ENCODE measurements around the gene STAM.

STAM gene

GRCh38 chr10:17655009-17655408, 11.1 kb downstream of the STAM start:
- Histone ChIP-seq H3K4me1 (ENCODE audit: insufficient read depth, low read length) (peaks cover 10% of the 10 kb centered on the region; the same call in 1 of the 2 replicates), H3K9ac (ENCODE audit: low read depth, low read length) (no peak overlapping the region), H3K9me3 (ENCODE audit: control insufficient read depth, insufficient read depth, low read length) (peaks cover 18% of the 10 kb centered on the region)

GRCh38 chr10:17655567-17656146, 11.7 kb downstream of the STAM start:
- Histone ChIP-seq H3K9me3 (ENCODE audit: control insufficient read depth, insufficient read depth, low read length) (peaks cover 18% of the 10 kb centered on the region), H3K9ac (ENCODE audit: low read depth, low read length) (no peak overlapping the region), H3K36me3 (ENCODE audit: insufficient read depth, low read length) (peaks cover 4% of the 10 kb centered on the region; the same call in 1 of the 2 replicates), H3K4me1 (ENCODE audit: insufficient read depth, low read length) (peaks cover 10% of the 10 kb centered on the region; the same call in 1 of the 2 replicates)

More at GRCh38 chr10:17655009-17655408, 11.1 kb downstream of the STAM start:
- H3K36me3 ChIP-seq (ENCODE audit: insufficient read depth, low read length): peaks cover 4% of the 10 kb centered on the region; the same call in 1 of the 2 replicates

- Histone ChIP-seq H3K4me1 (ENCODE audit: insufficient read depth, low read length) (no peaks in the 10 kb centered on the region), H3K36me3 (ENCODE audit: insufficient read depth, low read length) (peaks cover 4% of the 10 kb centered on the region; the same call in 1 of the 2 replicates), H3K9ac (ENCODE audit: low read depth, low read length) (no peak overlapping the region), H3K9me3 (ENCODE audit: control insufficient read depth, insufficient read depth, low read length) (peaks cover 18% of the 10 kb centered on the region)
Observed at GRCh38 chr10:17657103-17657500, 13.2 kb downstream of the STAM start.

- Histone ChIP-seq H3K9ac (ENCODE audit: low read depth, low read length) (no peak overlapping the region), H3K9me3 (ENCODE audit: control insufficient read depth, insufficient read depth, low read length) (peaks cover 10% of the 10 kb centered on the region), H3K4me1 (ENCODE audit: insufficient read depth, low read length) (no peaks in the 10 kb centered on the region), H3K36me3 (ENCODE audit: insufficient read depth, low read length) (no peaks in the 10 kb centered on the region)
Observed at GRCh38 chr10:17659365-17659764, 15.4 kb downstream of the STAM start.

- Histone ChIP-seq H3K9ac (ENCODE audit: low read depth, low read length) (no peak overlapping the region), H3K4me1 (ENCODE audit: insufficient read depth, low read length) (peaks cover 3% of the 10 kb centered on the region; the same call in 1 of the 2 replicates), H3K36me3 (ENCODE audit: insufficient read depth, low read length) (no peaks in the 10 kb centered on the region), H3K9me3 (ENCODE audit: control insufficient read depth, insufficient read depth, low read length) (peaks cover 10% of the 10 kb centered on the region)
Observed at GRCh38 chr10:17660921-17661320, 17.0 kb downstream of the STAM start.

- H3K36me3 ChIP-seq (ENCODE audit: insufficient read depth, low read length): no peaks in the 10 kb centered on the region
- H3K9ac ChIP-seq (ENCODE audit: low read depth, low read length): no peak overlapping the region
- H3K9me3 ChIP-seq (ENCODE audit: control insufficient read depth, insufficient read depth, low read length): peaks cover 9% of the 10 kb centered on the region
- H3K4me1 ChIP-seq (ENCODE audit: insufficient read depth, low read length): peaks cover 3% of the 10 kb centered on the region; the same call in 1 of the 2 replicates
Observed at GRCh38 chr10:17661510-17661909, 17.6 kb downstream of the STAM start.

- H3K9ac ChIP-seq (ENCODE audit: low read depth, low read length): no peak overlapping the region
- peaks cover 3% of the 10 kb centered on the region; the same call in 1 of the 2 replicates for H3K9me3 ChIP-seq (ENCODE audit: control insufficient read depth, insufficient read depth, low read length)
- peaks cover 3% of the 10 kb centered on the region; the same call in 1 of the 2 replicates for H3K4me1 ChIP-seq (ENCODE audit: insufficient read depth, low read length)
- no peaks in the 10 kb centered on the region for H3K36me3 ChIP-seq (ENCODE audit: insufficient read depth, low read length)
Observed at GRCh38 chr10:17662193-17663138, 18.5 kb downstream of the STAM start.

GRCh38 chr10:17663450-17663849, 19.5 kb downstream of the STAM start:
- H3K4me1 ChIP-seq (ENCODE audit: insufficient read depth, low read length): peaks cover 3% of the 10 kb centered on the region; the same call in 1 of the 2 replicates
- H3K9me3 ChIP-seq (ENCODE audit: control insufficient read depth, insufficient read depth, low read length): no peaks in the 10 kb centered on the region
- no peaks in the 10 kb centered on the region for H3K36me3 ChIP-seq (ENCODE audit: insufficient read depth, low read length)
- H3K9ac ChIP-seq (ENCODE audit: low read depth, low read length): no peak overlapping the region

- no peaks in the 10 kb centered on the region for H3K9me3 ChIP-seq (ENCODE audit: control insufficient read depth, insufficient read depth, low read length)
- H3K9ac ChIP-seq (ENCODE audit: low read depth, low read length): no peak overlapping the region
- H3K4me1 ChIP-seq (ENCODE audit: insufficient read depth, low read length): peaks cover 18% of the 10 kb centered on the region; the same call in 1 of the 2 replicates
- H3K36me3 ChIP-seq (ENCODE audit: insufficient read depth, low read length): no peaks in the 10 kb centered on the region
Observed at GRCh38 chr10:17665747-17666146, 21.8 kb downstream of the STAM start.

GRCh38 chr10:17668435-17669184, 24.7 kb downstream of the STAM start:
- Histone ChIP-seq H3K4me1 (ENCODE audit: insufficient read depth, low read length) (peaks cover 45% of the 10 kb centered on the region), H3K36me3 (ENCODE audit: insufficient read depth, low read length) (no peaks in the 10 kb centered on the region), H3K9ac (ENCODE audit: low read depth, low read length) (no peak overlapping the region), H3K9me3 (ENCODE audit: control insufficient read depth, insufficient read depth, low read length) (no peaks in the 10 kb centered on the region)

- H3K9me3 ChIP-seq (ENCODE audit: control insufficient read depth, insufficient read depth, low read length): no peaks in the 10 kb centered on the region
- H3K4me1 ChIP-seq (ENCODE audit: insufficient read depth, low read length): peaks cover 53% of the 10 kb centered on the region
- H3K36me3 ChIP-seq (ENCODE audit: insufficient read depth, low read length): no peaks in the 10 kb centered on the region
- no peak overlapping the region for H3K9ac ChIP-seq (ENCODE audit: low read depth, low read length)
Observed at GRCh38 chr10:17669185-17669872, 25.4 kb downstream of the STAM start.

GRCh38 chr10:17671307-17671706, 27.4 kb downstream of the STAM start:
- peaks cover 52% of the 10 kb centered on the region for H3K4me1 ChIP-seq (ENCODE audit: insufficient read depth, low read length)
- no peaks in the 10 kb centered on the region for H3K9me3 ChIP-seq (ENCODE audit: control insufficient read depth, insufficient read depth, low read length)
- H3K9ac ChIP-seq (ENCODE audit: low read depth, low read length): no peak overlapping the region
- H3K36me3 ChIP-seq (ENCODE audit: insufficient read depth, low read length): no peaks in the 10 kb centered on the region

- H3K9me3 ChIP-seq (ENCODE audit: control insufficient read depth, insufficient read depth, low read length): no peaks in the 10 kb centered on the region
- no peaks in the 10 kb centered on the region for H3K36me3 ChIP-seq (ENCODE audit: insufficient read depth, low read length)
- peaks cover 51% of the 10 kb centered on the region for H3K4me1 ChIP-seq (ENCODE audit: insufficient read depth, low read length)
- H3K9ac ChIP-seq (ENCODE audit: low read depth, low read length): no peak overlapping the region
Observed at GRCh38 chr10:17673471-17674061, 29.6 kb downstream of the STAM start.
